PC-3 (cell line): ENCODE data around the gene UBR4. TPM values are rescaled to one million over a fixed set of nuclear protein-coding genes. Genes with fewer than 3 reads are reported as not detected.

Experiments
- ATAC-seq: fragments of 200-7000 bp; cut with Tn5 transposase; 2 replicates; pipeline ENCODE4 v1.9.1; 2020; ENCODE audit warnings: mild to moderate bottlenecking, moderate library complexity
- BruUV-seq: library from RNA; stranded (reverse); fragments of 400-500 nt; replicated peaks from 2 replicates; lab custom pipeline; 2021; lab: Mats Ljungman, UMichigan
- CTCF ChIA-PET: fragments of 300-600 bp; sonication (Branson Sonifier 250); formaldehyde crosslinking; loops from one replicate; lab custom pipeline; 2022; ENCODE audit warnings: antibody characterized with exemption; lab: Charles Lee
- POLR2A ChIA-PET: fragments of 300-600 bp; sonication (Branson Sonifier 250); formaldehyde crosslinking; loops from one replicate; lab custom pipeline; 2022; ENCODE audit warnings: antibody characterized with exemption; ENCODE audit not compliant: unreplicated experiment; lab: Charles Lee
- DNase-seq: peaks from one replicate; pipeline ENCODE4 v3.0.0-alpha.2; 2015
- H2AFZ ChIP-seq: fragments of 300-600 bp; sonication (generic); 2 replicates; pipeline ENCODE4 v1.6.0; 2016; ENCODE audit warnings: antibody characterized with exemption, low read length
- H3F3A ChIP-seq: fragments of 300-600 bp; sonication (generic); one replicate; pipeline ENCODE4 v1.6.0; 2017; ENCODE audit warnings: antibody characterized with exemption, low read length, control low read depth, mild to moderate bottlenecking; ENCODE audit not compliant: unreplicated experiment
- H3K27ac ChIP-seq: fragments of 300-600 bp; sonication (generic); 2 replicates; pipeline ENCODE4 v1.5.1; 2016; ENCODE audit warnings: mild to moderate bottlenecking, low read length
- H3K27me3 ChIP-seq: fragments of 300-600 bp; sonication (generic); 2 replicates; pipeline ENCODE4 v1.6.1; 2016; ENCODE audit warnings: low read length, mixed read lengths
- H3K36me3 ChIP-seq: fragments of 300-600 bp; sonication (generic); 2 replicates; pipeline ENCODE4 v1.6.1; 2016; ENCODE audit warnings: low read depth, mixed run types, low read length, mixed read lengths
- H3K4me1 ChIP-seq: fragments of 300-600 bp; sonication (generic); 2 replicates; pipeline ENCODE4 v1.5.1; 2016; ENCODE audit warnings: low read length; ENCODE audit not compliant: insufficient read depth
- H3K4me2 ChIP-seq: fragments of 300-600 bp; sonication (generic); 2 replicates; pipeline ENCODE4 v1.6.0; 2016; ENCODE audit warnings: low read length
- H3K4me3 ChIP-seq: fragments of 300-600 bp; sonication (generic); 2 replicates; pipeline ENCODE4 v1.5.1; 2016; ENCODE audit warnings: mild to moderate bottlenecking, low read length, mixed read lengths
- H3K79me2 ChIP-seq: fragments of 300-600 bp; sonication (generic); 2 replicates; pipeline ENCODE4 v1.6.1; 2017; ENCODE audit warnings: low read length, mixed read lengths
- H3K9ac ChIP-seq: fragments of 300-600 bp; sonication (generic); 2 replicates; pipeline ENCODE4 v1.6.0; 2016; ENCODE audit warnings: mild to moderate bottlenecking, low read length
- H3K9me2 ChIP-seq: fragments of 300-600 bp; sonication (generic); replicated peaks from 2 replicates; pipeline ENCODE4 v1.6.1; 2016; ENCODE audit warnings: mixed run types, low read length, mixed read lengths
- H3K9me3 ChIP-seq: fragments of 300-600 bp; sonication (generic); 2 replicates; pipeline ENCODE4 v1.6.1; 2016; ENCODE audit warnings: low read length, mixed read lengths
- H4K20me1 ChIP-seq: fragments of 300-600 bp; sonication (generic); 2 replicates; pipeline ENCODE4 v1.6.1; 2016; ENCODE audit warnings: low read length, mixed read lengths
- CTCF ChIP-seq: fragments of 300-600 bp; sonication (generic); conservative IDR thresholded peaks from 2 replicates; pipeline ENCODE4 v1.5.1; 2017; ENCODE audit warnings: antibody characterized with exemption, low read depth, mild to moderate bottlenecking, low read length
- EZH2 ChIP-seq: fragments of 300-600 bp; sonication (generic); IDR thresholded peaks from one replicate; pipeline ENCODE4 v1.6.1; 2017; ENCODE audit warnings: antibody characterized with exemption, mild to moderate bottlenecking, low read length; ENCODE audit not compliant: unreplicated experiment
- EZH2phosphoT487 ChIP-seq: fragments of 300-600 bp; sonication (generic); IDR thresholded peaks from 2 replicates; pipeline ENCODE4 v1.6.1; 2018; ENCODE audit warnings: mild to moderate bottlenecking, antibody characterized with exemption, low read length, borderline replicate concordance
- intact Hi-C: fragments of 100-400 bp; cut with micrococcal nuclease; formaldehyde crosslinking; loops from 2 replicates; pipeline ENCODE4 v1.9.0; 2023
- total RNA-seq: library from RNA; depleted of rRNA; stranded (reverse); fragments of >200 nt; gene quantifications from 2 replicates; pipeline ENCODE4 v1.2.3, GENCODE V29; 2014

UBR4 gene
- total RNA-seq, 1 experiment from 2014 or later: 141 TPM

GRCh38 chr1:19049128-19049768, 160.8 kb downstream of the UBR4 start:
- Histone ChIP-seq H3K4me3 (no peak overlapping the region), H3K36me3 (no peaks in the 10 kb centered on the region), H3K4me2 (no peak overlapping the region), H3K9me2 (no peaks in the 10 kb centered on the region), H3F3A (no peaks in the 10 kb centered on the region), H3K4me1 (no peaks in the 10 kb centered on the region), H3K79me2 (no peaks in the 10 kb centered on the region), H4K20me1 (no peaks in the 10 kb centered on the region), H3K27ac (no peak overlapping the region), H2AFZ (no peak overlapping the region), H3K9ac (no peak overlapping the region), H3K27me3 (no peaks in the 10 kb centered on the region), H3K9me3 (no peaks in the 10 kb centered on the region)
- TF ChIP-seq EZH2 (no peak), EZH2phosphoT487 (no peak), CTCF (no peak)
- BruUV-seq: no TSS peak
- intact Hi-C loops: no loop called here
- no peak for ATAC-seq
- POLR2A ChIA-PET: no interaction called here
- CTCF ChIA-PET: no interaction called here
- no peak for DNase-seq

DNA sequence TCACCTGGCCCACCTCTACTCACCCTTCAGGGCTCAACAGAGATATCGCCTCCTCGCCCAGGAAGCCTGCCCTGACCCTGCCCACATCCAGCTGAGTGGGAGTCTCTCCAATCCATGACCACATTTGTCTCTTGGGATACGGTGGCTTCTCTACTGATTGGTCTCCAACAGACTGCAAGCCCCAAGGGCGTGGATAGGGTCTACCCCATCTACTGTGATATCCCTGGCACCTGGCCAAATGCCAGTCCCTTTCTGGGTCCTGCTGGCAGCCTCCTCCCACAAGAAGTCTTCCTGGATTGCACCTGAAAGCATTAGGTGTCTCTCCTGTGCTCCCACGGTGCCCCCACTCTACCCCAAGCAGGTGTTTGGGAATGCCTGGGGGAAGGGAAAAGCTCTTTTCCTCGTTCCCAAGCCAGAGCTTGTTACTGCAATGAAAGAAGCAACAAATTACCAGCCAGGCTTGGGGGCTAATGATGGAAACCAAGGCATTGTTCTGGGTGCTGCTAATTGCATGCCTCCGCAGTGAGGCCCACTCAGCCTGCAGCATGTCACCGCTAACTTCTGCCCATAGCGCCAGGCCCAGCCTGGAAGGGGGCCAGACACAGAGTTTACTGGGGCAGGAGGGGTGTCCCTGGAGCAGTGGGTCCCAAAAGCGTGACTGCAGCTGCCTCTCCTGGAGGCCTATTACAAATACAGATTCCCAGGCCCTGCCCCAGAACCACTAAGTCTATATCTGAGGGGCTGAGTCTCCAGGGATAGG, 162.9 kb downstream of the UBR4 start:
- CTCF ChIA-PET: no interaction called here
- H3K79me2 ChIP-seq: no peaks in the 10 kb centered on the region
- intact Hi-C loops: no loop called here

More for the DNA sequence above, 162.9 kb downstream of the UBR4 start:
- Histone ChIP-seq H3K4me2 (no peak overlapping the region), H3K27me3 (no peaks in the 10 kb centered on the region), H3K4me1 (no peaks in the 10 kb centered on the region), H3K9me3 (no peaks in the 10 kb centered on the region), H3K9me2 (no peaks in the 10 kb centered on the region), H3F3A (no peaks in the 10 kb centered on the region), H3K4me3 (no peak overlapping the region), H3K9ac (no peak overlapping the region), H4K20me1 (no peaks in the 10 kb centered on the region), H3K27ac (no peak overlapping the region), H3K36me3 (no peaks in the 10 kb centered on the region), H2AFZ (no peak overlapping the region)
- no TSS peak for BruUV-seq
- POLR2A ChIA-PET: no interaction called here
- DNase-seq (no peak), ATAC-seq (no peak)
- TF ChIP-seq EZH2phosphoT487: no peak
- no peak for TF ChIP-seq CTCF
- no peak for TF ChIP-seq EZH2
